ENCODE results near the gene MAP3K5. TPM values are rescaled to one million over a fixed set of nuclear protein-coding genes. Genes with fewer than 3 reads are reported as not detected.

MAP3K5 gene
- total RNA-seq, 1 experiment from 2014 or later, result 2.1 TPM

GRCh38 chr6:136660727-136661126 is 131.6 kb downstream of the MAP3K5 start:
- Mint-ChIP-seq H3K4me1 (ENCODE audit: low read depth, unreplicated experiment) (peaks cover 6% of the 10 kb centered on the region), H3K9me3 (ENCODE audit: unreplicated experiment) (no peaks in the 10 kb centered on the region), H3K4me3 (ENCODE audit: unreplicated experiment) (no peak overlapping the region), H3K27me3 (ENCODE audit: insufficient read depth, unreplicated experiment) (no peaks in the 10 kb centered on the region), H3K27ac (ENCODE audit: unreplicated experiment) (no peak overlapping the region), H3K36me3 (ENCODE audit: insufficient read depth, unreplicated experiment) (no peaks in the 10 kb centered on the region)
- DNase-seq, result no peak
- intact Hi-C loops (cut with micrococcal nuclease; ENCODE audit: unreplicated experiment), result no loop called here
- ChIA-PET CTCF (interaction anchor here (1.6 kb wide), 1 partner anchor 132 kb away, joined by 5 read pairs; the partner anchor contains the start of gene MAP3K5), POLR2A (no interaction called here)
- no TSS peak for BruUV-seq (replicated peaks)
- H3K27me3 ChIP-seq (replicated peaks; ENCODE audit: control insufficient read depth, insufficient read depth, low read length), result no peaks in the 10 kb centered on the region
- no peak overlapping the region for H3K4me3 ChIP-seq (ENCODE audit: low read depth, low read length)
- H3K9me3 ChIP-seq, result no peaks in the 10 kb centered on the region
- no peak for TF ChIP-seq CTCF (IDR thresholded peaks at IDR 0.05; ENCODE audit: insufficient read depth in 1 of 2, low read depth in 1 of 2, low read length in 1 of 2, severe bottlenecking in 1 of 2, unreplicated experiment in 1 of 2)
- no peaks in the 10 kb centered on the region for H3K36me3 ChIP-seq (ENCODE audit: control insufficient read depth, insufficient read depth, low read length)
- H3K4me1 ChIP-seq, result peaks cover 16% of the 10 kb centered on the region

- ChIA-PET CTCF (interaction anchor here (1.6 kb wide), 1 partner anchor 132 kb away, joined by 5 read pairs; the partner anchor contains the start of gene MAP3K5), POLR2A (no interaction called here)
- H3K36me3 ChIP-seq (ENCODE audit: control insufficient read depth, insufficient read depth, low read length), result no peaks in the 10 kb centered on the region
- H3K27me3 Mint-ChIP-seq (ENCODE audit: insufficient read depth, unreplicated experiment), result no peaks in the 10 kb centered on the region
- no peak overlapping the region for H3K4me3 ChIP-seq (ENCODE audit: low read depth, low read length)
- no peaks in the 10 kb centered on the region for H3K27me3 ChIP-seq (replicated peaks; ENCODE audit: control insufficient read depth, insufficient read depth, low read length)
- no peaks in the 10 kb centered on the region for H3K9me3 Mint-ChIP-seq (ENCODE audit: unreplicated experiment)
- no peaks in the 10 kb centered on the region for H3K36me3 Mint-ChIP-seq (ENCODE audit: insufficient read depth, unreplicated experiment)
- no peak overlapping the region for H3K4me3 Mint-ChIP-seq (ENCODE audit: unreplicated experiment)
- H3K27ac Mint-ChIP-seq (ENCODE audit: unreplicated experiment), result no peak overlapping the region
- H3K4me1 ChIP-seq, result peaks cover 16% of the 10 kb centered on the region
- no peaks in the 10 kb centered on the region for H3K9me3 ChIP-seq
- H3K4me1 Mint-ChIP-seq (ENCODE audit: low read depth, unreplicated experiment), result peaks cover 6% of the 10 kb centered on the region
- no TSS peak for BruUV-seq (replicated peaks)
- no peak for DNase-seq
- TF ChIP-seq CTCF (IDR thresholded peaks at IDR 0.05; ENCODE audit: insufficient read depth in 1 of 2, low read depth in 1 of 2, low read length in 1 of 2, severe bottlenecking in 1 of 2, unreplicated experiment in 1 of 2), result no peak
- intact Hi-C loops (cut with micrococcal nuclease; ENCODE audit: unreplicated experiment), result loop anchor here (2.0 to 5.0 kb wide), 2 partner anchors 37 to 132 kb away; partner anchors contain the start of gene MAP3K5
These were observed 132.2 kb downstream of the MAP3K5 start for GRCh38 chr6:136659991-136660499.

- DNase-seq, result no peak
- Histone ChIP-seq H3K4me3 (ENCODE audit: low read depth, low read length) (no peak overlapping the region), H3K27me3 (replicated peaks; ENCODE audit: control insufficient read depth, insufficient read depth, low read length) (no peaks in the 10 kb centered on the region), H3K9me3 (no peaks in the 10 kb centered on the region), H3K36me3 (ENCODE audit: control insufficient read depth, insufficient read depth, low read length) (no peaks in the 10 kb centered on the region), H3K4me1 (peaks cover 16% of the 10 kb centered on the region)
- Mint-ChIP-seq H3K9me3 (ENCODE audit: unreplicated experiment) (no peaks in the 10 kb centered on the region), H3K4me1 (ENCODE audit: low read depth, unreplicated experiment) (peaks cover 6% of the 10 kb centered on the region), H3K4me3 (ENCODE audit: unreplicated experiment) (no peak overlapping the region), H3K27ac (ENCODE audit: unreplicated experiment) (no peak overlapping the region), H3K27me3 (ENCODE audit: insufficient read depth, unreplicated experiment) (no peaks in the 10 kb centered on the region), H3K36me3 (ENCODE audit: insufficient read depth, unreplicated experiment) (no peaks in the 10 kb centered on the region)
- POLR2A ChIA-PET, result interaction anchor here (1.4 kb wide), 1 partner anchor 15 kb away, joined by 3 read pairs; no protein-coding TSS in a partner anchor
- no peak for TF ChIP-seq CTCF (IDR thresholded peaks at IDR 0.05; ENCODE audit: insufficient read depth in 1 of 2, low read depth in 1 of 2, low read length in 1 of 2, severe bottlenecking in 1 of 2, unreplicated experiment in 1 of 2)
- BruUV-seq (replicated peaks), result no TSS peak
- intact Hi-C loops (cut with micrococcal nuclease; ENCODE audit: unreplicated experiment), result loop anchor here (2.0 to 5.0 kb wide), 2 partner anchors 38 to 134 kb away; partner anchors contain the start of gene MAP3K5
- CTCF ChIA-PET, result interaction anchor here (1.5 kb wide), 2 partner anchors 15 to 133 kb away, joined by 6 to 9 read pairs; partner anchors contain the start of gene MAP3K5
These were observed 133.6 kb downstream of the MAP3K5 start for GRCh38 chr6:136658711-136659110.
